IPS-18a (cell line): ENCODE results near the gene ALX3.

Source experiments
- H3K27ac ChIP-seq: one replicate; pipeline ENCODE4 v1.5.1; 2013; ENCODE audit warnings: low read length
- H3K27me3 ChIP-seq: one replicate; pipeline ENCODE4 v1.6.1; 2013; ENCODE audit warnings: mild to moderate bottlenecking, low read length; ENCODE audit not compliant: control insufficient read depth, insufficient read depth
- H3K36me3 ChIP-seq: one replicate; pipeline ENCODE4 v1.6.1; 2013; ENCODE audit warnings: low read depth, low read length; ENCODE audit not compliant: control insufficient read depth
- H3K4me1 ChIP-seq: one replicate; pipeline ENCODE4 v1.6.1; 2013; ENCODE audit warnings: low read depth, low read length; ENCODE audit not compliant: control insufficient read depth
- H3K4me3 ChIP-seq: one replicate; pipeline ENCODE4 v1.5.1; 2013; ENCODE audit warnings: low read length
- H3K9ac ChIP-seq: one replicate; pipeline ENCODE4 v1.6.1; 2013; ENCODE audit warnings: mild to moderate bottlenecking, low read length, moderate library complexity
- H3K9me3 ChIP-seq: one replicate; pipeline ENCODE4 v1.6.1; 2013; ENCODE audit warnings: low read depth, low read length; ENCODE audit not compliant: control insufficient read depth

ALX3 gene

GRCh38 chr1:110074166-110074565 is 3.7 kb upstream of the ALX3 start:
- peaks cover 68% of the 10 kb centered on the region for H3K27me3 ChIP-seq
- no peak overlapping the region for H3K9ac ChIP-seq
- no peaks in the 10 kb centered on the region for H3K36me3 ChIP-seq

GRCh38 chr1:110070282-110070669 is 196 bp downstream of the ALX3 start:
- Histone ChIP-seq H3K4me3 (peak overlapping the region; percentile 25), H3K36me3 (no peaks in the 10 kb centered on the region), H3K27ac (no peak overlapping the region), H3K9ac (no peak overlapping the region), H3K27me3 (peaks cover 98% of the 10 kb centered on the region), H3K9me3 (no peaks in the 10 kb centered on the region), H3K4me1 (peaks cover 14% of the 10 kb centered on the region)

More at GRCh38 chr1:110074166-110074565, 3.7 kb upstream of the ALX3 start:
- no peaks in the 10 kb centered on the region for H3K9me3 ChIP-seq
- no peak overlapping the region for H3K27ac ChIP-seq
- no peak overlapping the region for H3K4me3 ChIP-seq
- H3K4me1 ChIP-seq = peaks cover 5% of the 10 kb centered on the region

DNA sequence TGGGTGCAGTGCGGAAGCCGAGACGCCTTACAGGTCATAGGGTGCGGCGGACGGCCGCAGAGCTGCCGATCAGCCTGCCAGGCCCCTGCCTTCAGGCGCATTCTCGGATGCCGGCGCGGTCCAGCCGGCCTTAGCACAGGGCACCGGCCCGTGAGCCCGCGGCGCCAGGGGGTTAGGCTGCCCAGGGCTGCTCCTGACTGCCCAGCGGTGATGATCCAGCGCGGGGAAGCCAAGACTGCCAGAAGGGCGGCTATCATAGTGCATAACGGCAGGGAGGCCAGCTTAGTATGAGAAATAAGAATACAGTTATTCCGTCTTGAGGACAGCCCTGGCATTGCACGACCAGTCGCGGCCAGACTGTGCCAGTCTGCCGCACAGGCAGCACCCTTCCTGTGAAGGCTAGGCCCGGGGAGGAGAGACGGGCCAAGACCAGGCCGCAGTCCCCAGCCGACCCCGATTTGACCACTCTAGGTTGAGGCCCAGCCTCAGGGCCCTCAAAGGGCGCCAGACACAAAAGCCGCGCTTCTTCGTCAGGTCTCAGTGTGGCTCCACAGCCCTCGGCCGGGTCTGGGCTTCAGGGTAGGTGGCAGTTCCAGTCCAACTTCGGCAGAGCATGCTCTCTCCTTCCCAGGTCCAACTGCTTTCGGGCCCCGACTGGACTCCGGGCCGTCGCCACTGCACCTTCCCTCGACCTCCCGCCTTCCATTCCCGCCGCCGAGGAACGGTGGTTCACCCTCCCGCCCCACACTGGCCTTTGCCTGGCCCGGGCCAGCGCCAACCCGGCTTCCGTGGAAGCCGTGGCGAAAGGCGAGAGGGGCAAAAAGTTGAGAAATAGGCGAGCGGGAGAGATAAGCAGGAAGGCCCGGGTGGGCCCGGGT is 829 bp downstream of the ALX3 start:
- no peak overlapping the region for H3K9ac ChIP-seq
- peak overlapping the region; percentile 25 for H3K4me3 ChIP-seq
- H3K27me3 ChIP-seq = peaks cover 94% of the 10 kb centered on the region

DNA sequence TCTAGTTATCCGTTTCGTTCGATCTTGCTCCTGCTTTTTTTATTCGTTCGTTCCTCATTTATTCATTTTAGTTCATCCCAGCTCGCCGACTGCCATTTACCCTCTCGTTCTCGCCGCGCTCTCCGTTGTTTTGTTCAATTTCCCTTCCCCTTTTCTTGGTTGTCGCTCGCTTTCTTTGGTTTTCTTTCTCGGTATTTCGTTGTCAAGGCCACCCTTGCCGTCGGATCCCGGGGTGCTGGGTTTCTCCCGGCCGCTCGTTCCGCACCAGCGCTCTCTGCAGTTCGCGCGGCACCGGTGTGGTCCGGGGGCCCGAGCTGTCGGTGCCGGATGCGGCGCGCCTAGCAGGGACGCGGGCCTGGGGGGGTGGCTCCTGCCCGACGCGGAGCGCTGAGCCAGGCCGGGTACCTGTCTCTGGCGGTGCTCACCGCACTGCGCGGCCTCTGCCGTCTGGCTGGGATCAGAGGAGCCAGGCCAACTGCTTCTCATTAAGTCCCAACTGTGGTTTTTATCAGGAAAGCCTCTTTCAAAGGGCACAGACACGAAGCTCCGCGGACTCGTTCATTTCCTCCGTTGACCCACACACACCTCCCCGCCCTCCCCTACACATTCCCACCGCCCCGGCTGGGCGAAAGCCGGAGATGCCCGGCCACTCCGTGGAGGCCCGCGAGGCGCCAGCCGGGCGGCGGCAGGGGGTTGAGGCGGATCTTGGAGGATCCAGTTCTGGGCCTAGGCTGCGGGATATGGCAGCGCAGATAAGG is 1.6 kb downstream of the ALX3 start:
- Histone ChIP-seq H3K4me1 (peaks cover 14% of the 10 kb centered on the region), H3K9ac (no peak overlapping the region), H3K36me3 (no peaks in the 10 kb centered on the region), H3K27ac (no peak overlapping the region), H3K4me3 (peak overlapping the region; percentile 46), H3K27me3 (peaks cover 86% of the 10 kb centered on the region), H3K9me3 (no peaks in the 10 kb centered on the region)

More for the DNA sequence above, 829 bp downstream of the ALX3 start:
- H3K4me1 ChIP-seq = peaks cover 14% of the 10 kb centered on the region
- H3K36me3 ChIP-seq = no peaks in the 10 kb centered on the region
- H3K27ac ChIP-seq = no peak overlapping the region
- H3K9me3 ChIP-seq = no peaks in the 10 kb centered on the region

GRCh38 chr1:110067893-110068645 is 2.4 kb downstream of the ALX3 start:
- Histone ChIP-seq H3K27me3 (peaks cover 80% of the 10 kb centered on the region), H3K9me3 (no peaks in the 10 kb centered on the region), H3K36me3 (no peaks in the 10 kb centered on the region), H3K9ac (no peak overlapping the region), H3K4me3 (peak overlapping the region; percentile 46), H3K4me1 (peaks cover 14% of the 10 kb centered on the region), H3K27ac (no peak overlapping the region)

DNA sequence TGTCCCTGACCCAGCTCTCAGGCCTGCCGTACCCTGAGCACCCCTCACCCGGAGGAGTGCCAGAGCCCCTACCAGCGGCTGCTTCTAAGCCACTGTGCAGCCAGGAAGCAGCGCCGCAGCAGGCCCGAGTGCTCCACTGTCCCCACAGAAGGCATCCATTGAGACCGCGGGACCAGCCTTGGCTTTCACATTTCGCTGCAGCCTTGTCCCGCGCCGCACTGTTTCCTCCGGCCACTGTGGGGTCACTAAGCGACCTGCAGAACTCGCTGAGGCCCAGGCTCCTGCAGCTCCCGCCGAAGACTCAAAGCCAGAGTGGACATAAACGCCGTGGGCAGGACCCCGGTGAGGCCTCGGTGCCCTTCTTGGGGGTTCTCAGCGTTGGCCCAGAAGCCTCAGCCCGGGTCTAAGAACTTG is 3.0 kb downstream of the ALX3 start:
- H3K36me3 ChIP-seq = no peaks in the 10 kb centered on the region
- no peak overlapping the region for H3K27ac ChIP-seq
- no peak overlapping the region for H3K9ac ChIP-seq
- no peaks in the 10 kb centered on the region for H3K9me3 ChIP-seq
- peaks cover 74% of the 10 kb centered on the region for H3K27me3 ChIP-seq
- peak overlapping the region; percentile 46 for H3K4me3 ChIP-seq
- H3K4me1 ChIP-seq = peaks cover 14% of the 10 kb centered on the region

- peaks cover 12% of the 10 kb centered on the region for H3K4me1 ChIP-seq
- H3K9ac ChIP-seq = no peak overlapping the region
- H3K9me3 ChIP-seq = no peaks in the 10 kb centered on the region
- no peak overlapping the region for H3K27ac ChIP-seq
- H3K36me3 ChIP-seq = no peaks in the 10 kb centered on the region
- H3K27me3 ChIP-seq = peaks cover 57% of the 10 kb centered on the region
- H3K4me3 ChIP-seq = no peak overlapping the region
Observed at GRCh38 chr1:110065841-110066240, 4.6 kb downstream of the ALX3 start.

DNA sequence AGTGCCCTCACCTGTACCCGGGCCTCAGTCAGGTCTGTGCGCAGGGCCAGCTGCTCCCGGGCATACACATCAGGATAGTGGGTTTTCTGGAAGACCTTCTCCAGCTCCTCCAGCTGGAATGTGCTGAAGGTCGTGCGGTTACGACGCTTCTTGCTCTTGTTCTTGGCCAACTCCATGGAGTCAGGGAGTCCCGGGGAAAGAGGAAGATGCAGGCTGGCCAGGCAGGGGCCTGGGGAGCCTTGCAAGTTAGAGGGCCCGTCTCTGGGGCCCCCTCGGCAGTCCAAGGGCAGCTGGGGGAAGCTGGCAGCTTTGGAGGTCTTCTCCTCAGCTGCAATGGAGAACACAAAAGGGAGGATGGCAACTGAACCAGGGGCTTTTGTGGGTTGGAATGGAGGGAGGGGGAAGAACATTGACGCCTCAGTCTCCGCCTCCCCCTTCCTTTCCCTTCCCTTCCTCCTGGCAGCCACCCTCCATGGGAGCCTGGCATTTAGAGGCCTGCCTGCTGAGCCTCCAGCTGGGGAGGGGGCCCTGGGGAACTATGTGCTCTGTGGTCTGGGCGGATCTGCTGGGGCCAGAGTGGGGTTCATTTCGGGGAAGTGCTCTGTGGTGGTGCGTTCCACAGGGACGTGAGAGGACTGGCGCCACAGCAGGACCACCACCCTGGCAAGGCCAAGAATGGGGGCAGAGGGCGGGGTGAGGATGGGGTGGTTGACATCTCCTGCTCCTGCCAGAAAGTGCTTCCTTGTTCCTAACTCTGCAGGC is 5.7 kb downstream of the ALX3 start:
- Histone ChIP-seq H3K27ac (no peak overlapping the region), H3K4me3 (no peak overlapping the region), H3K36me3 (no peaks in the 10 kb centered on the region), H3K27me3 (peaks cover 47% of the 10 kb centered on the region), H3K9ac (no peak overlapping the region), H3K9me3 (no peaks in the 10 kb centered on the region), H3K4me1 (peaks cover 11% of the 10 kb centered on the region)

DNA sequence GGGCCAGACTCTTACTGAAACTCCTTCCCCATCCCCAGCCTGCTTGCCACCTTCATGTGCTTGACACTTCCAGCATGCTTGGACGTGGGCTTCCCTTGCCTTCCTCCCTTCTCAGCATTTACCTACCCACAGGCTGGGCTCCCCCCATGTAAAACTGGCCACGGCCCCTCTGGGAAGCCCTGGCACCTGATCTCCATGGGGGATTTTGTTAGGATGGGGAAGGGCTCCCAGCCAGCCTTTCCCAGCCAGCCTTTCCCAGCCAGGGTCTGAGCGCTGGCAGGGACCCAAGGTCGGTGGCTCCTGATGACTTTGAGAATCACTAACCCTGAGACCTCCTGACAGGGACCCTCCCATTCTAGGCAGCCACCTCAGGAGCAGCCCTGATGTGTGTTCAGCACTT is 6.7 kb downstream of the ALX3 start:
- no peak overlapping the region for H3K9ac ChIP-seq
- no peaks in the 10 kb centered on the region for H3K9me3 ChIP-seq
- H3K27ac ChIP-seq = no peak overlapping the region
- peaks cover 37% of the 10 kb centered on the region for H3K27me3 ChIP-seq
- H3K4me1 ChIP-seq = peaks cover 8% of the 10 kb centered on the region
- H3K36me3 ChIP-seq = peaks cover 1% of the 10 kb centered on the region
- H3K4me3 ChIP-seq = no peak overlapping the region

DNA sequence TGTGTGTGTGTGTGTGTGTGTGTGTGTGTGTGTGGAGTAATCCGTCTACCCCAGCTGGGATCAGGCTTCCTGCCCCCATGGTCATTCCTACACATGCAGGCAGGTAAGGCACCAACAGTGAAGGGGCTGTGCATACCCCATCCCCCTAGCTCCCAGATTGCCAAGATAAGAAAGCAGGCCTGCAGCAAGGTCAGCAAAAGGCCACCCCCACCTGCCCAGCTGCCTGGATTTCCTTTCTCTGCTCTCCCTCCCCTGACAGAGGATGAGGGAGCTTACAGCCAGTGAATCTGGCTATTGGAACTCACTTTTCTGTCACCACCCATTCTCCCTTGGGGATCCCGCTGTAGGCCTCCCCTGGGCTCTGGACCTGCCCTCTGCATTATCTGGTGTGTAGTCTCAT is 7.9 kb downstream of the ALX3 start:
- no peaks in the 10 kb centered on the region for H3K9me3 ChIP-seq
- H3K36me3 ChIP-seq = peaks cover 7% of the 10 kb centered on the region
- peaks cover 26% of the 10 kb centered on the region for H3K27me3 ChIP-seq
- no peak overlapping the region for H3K9ac ChIP-seq
- no peak overlapping the region for H3K4me3 ChIP-seq
- H3K4me1 ChIP-seq = peaks cover 1% of the 10 kb centered on the region
- no peak overlapping the region for H3K27ac ChIP-seq

- H3K36me3 ChIP-seq = peaks cover 20% of the 10 kb centered on the region
- no peaks in the 10 kb centered on the region for H3K4me1 ChIP-seq
- peaks cover 13% of the 10 kb centered on the region for H3K27me3 ChIP-seq
- H3K9ac ChIP-seq = no peak overlapping the region
- H3K4me3 ChIP-seq = no peak overlapping the region
- no peaks in the 10 kb centered on the region for H3K9me3 ChIP-seq
- no peak overlapping the region for H3K27ac ChIP-seq
Observed at GRCh38 chr1:110061341-110061740, 9.1 kb downstream of the ALX3 start.
